GM18505 (cell line): ENCODE measurements around the gene FOXP1.

ENCODE experiments used
- ATAC-seq: cut with Tn5 transposase; IDR thresholded peaks from one replicate; pipeline ENCODE4 v1.9.1; 2021; ENCODE audit not compliant: unreplicated experiment
- POLR2A ChIP-seq: IDR thresholded peaks from 4 replicates; pipeline ENCODE4 v1.6.1; 2011; ENCODE audit warnings: borderline replicate concordance; ENCODE audit not compliant: insufficient read depth, insufficient read length; ENCODE audit errors: extremely low read depth

Gene FOXP1

DNA sequence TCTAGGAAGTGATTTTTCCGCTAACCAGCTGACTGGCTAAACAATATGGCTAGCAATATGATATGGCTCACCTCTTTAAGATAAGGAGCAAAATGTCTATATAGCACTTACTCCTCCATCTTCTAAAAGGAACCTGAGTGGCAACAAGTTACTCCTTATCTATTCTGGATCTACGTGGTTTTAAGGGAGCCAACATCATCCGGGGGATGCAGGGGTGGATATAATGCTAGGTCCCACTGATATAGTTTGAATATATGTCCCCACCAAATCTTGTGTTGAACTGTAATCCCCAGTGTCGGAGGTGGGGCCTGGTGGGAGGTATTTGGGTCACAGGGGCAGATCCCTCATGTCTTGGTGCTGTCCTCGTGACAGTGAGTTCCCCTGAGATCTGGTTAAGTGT lies 500.7 kb downstream of the FOXP1 start:
- no peak for ATAC-seq
- no peak for TF ChIP-seq POLR2A

- ATAC-seq, result no peak
These were observed 502.9 kb downstream of the FOXP1 start for GRCh38 chr3:71080517-71081083.

GRCh38 chr3:71078723-71079525 lies 504.6 kb downstream of the FOXP1 start:
- TF ChIP-seq POLR2A, result no peak
- no peak for ATAC-seq

More at GRCh38 chr3:71080517-71081083, 502.9 kb downstream of the FOXP1 start:
- no peak for TF ChIP-seq POLR2A

DNA sequence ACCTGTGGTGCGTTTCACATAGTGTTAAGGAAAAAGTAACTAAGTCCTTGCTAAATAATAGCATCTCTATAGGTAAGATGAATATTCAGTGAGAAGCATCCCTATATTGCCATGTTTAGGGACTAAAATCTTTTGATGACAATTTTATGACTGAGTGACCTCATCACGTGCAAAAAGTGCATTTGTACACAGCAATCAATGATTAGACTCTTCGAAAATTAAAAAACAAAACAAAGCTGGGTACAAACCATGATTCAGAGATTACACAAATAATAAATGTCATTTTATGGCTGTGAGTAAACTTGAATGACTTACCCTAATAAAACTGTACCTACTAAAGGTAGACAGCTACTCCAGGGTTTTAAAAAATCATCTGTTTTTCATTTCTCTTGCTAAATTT lies 505.3 kb downstream of the FOXP1 start:
- no peak for TF ChIP-seq POLR2A
- ATAC-seq, result no peak

DNA sequence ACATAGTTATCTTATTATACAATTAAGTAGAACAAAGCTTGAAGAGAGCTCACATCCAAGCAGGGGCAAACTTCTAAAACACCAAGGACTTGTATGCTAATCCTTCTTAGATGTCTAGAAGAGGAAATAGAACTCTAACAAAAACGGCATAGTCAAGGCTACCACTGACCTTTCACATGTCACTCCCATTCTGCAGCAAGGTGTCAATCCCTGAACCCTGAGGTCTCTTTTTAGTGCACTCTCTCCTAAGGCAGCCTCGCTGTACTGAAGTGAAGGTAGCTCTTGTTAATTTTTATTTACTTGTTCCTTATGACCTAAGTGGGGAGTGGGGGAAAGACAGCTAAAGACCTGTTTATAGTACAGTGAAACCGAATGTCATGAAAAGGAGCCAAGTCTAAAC lies 506.5 kb downstream of the FOXP1 start:
- no peak for ATAC-seq
- TF ChIP-seq POLR2A, result no peak

- no peak for ATAC-seq
- no peak for TF ChIP-seq POLR2A
These were observed 507.0 kb downstream of the FOXP1 start for GRCh38 chr3:71076361-71077002.

GRCh38 chr3:71075494-71075893 lies 508.0 kb downstream of the FOXP1 start:
- no peak for ATAC-seq

DNA sequence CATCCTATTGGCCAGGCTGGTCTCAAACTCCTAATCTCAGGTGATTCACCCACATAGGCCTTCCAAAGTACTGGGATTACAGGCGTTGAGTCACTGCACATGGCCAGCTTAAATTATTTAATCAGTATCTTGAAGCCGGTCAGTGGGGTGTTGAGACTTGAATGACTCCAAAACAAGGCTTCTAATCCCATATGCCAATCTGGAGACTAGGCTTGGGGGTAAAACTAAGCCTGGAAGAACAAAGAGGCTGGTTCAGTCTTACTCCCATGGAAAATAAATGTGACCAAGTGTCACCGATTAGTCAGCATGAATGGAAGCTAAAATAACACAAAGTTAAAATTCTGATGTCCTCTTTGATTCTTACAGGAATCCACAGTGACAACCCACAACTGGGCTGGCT lies 509.1 kb downstream of the FOXP1 start:
- no peak for TF ChIP-seq POLR2A
- no peak for ATAC-seq

More at GRCh38 chr3:71075494-71075893, 508.0 kb downstream of the FOXP1 start:
- no peak for TF ChIP-seq POLR2A

- TF ChIP-seq POLR2A, result no peak
- ATAC-seq, result no peak
These were observed 510.5 kb downstream of the FOXP1 start for GRCh38 chr3:71072986-71073385.

DNA sequence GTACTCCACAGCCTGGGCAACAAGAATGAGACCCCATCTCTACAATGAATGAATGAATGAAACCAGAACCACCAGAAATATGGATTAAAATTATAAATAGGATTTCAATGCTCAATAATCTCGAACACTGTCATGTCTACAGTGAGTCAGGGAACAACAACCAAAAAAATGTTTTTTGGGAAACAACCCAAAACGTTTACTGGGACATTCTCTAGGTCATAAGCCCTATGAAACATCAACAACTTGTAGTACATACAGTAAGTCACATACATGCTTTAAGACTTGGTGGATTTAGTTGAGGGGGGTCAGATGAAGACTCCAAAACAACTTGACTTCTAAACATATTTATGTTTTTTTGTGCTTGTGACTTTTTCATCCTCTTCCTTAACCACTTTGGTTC lies 511.2 kb downstream of the FOXP1 start:
- no peak for ATAC-seq
- TF ChIP-seq POLR2A, result no peak

DNA sequence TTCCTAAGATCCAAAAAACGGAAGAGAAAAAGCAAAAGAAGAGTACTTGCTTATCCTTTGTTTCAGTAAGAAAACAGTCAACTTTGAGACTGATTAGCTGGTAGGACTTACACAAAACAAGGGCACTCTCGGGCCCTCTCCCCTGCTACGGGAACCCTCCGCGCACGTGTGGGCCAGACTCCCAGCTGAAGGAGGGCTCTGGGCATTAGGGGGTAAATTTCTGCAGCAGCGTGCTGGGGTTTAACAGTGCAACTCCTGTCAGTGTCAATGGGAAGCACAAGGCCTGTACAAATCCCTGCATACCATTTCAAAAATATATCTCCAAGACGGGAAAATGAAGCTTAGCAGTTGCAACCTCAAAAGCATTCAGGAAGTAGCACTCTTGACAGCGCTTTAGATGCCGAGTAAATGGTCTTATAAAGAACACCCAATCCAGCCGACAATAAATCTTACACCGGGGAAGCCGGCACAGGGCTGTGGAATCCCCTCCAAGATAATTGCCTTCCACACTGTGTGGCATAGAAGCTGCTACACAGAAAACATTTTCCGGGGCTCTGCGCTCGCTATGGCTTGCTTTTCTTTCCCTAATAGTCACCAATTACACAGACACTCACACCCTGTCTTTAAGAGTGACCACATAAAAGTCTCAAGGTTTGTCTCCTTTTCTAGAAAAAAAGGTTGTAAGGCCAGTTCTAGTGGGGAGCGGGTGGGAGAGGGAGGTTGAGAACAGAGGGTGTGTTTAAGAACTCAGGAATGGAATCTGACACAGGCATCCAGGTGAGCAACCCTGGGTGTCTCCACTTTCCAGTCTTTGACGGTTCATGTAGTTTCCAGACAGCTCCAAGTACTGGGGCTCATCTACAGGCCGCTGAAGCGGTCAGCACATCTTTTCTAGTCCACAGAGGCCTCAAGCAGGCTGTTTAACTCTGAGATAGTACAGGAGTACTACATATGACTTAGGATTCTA lies 512.7 kb downstream of the FOXP1 start:
- no peak for ATAC-seq
- TF ChIP-seq POLR2A, result no peak

GRCh38 chr3:71069797-71070196 lies 513.7 kb downstream of the FOXP1 start:
- no peak for ATAC-seq
- no peak for TF ChIP-seq POLR2A
